ENCODE measurements around the gene TICAM1. TPM values are rescaled to one million over a fixed set of nuclear protein-coding genes. Genes with fewer than 3 reads are reported as not detected.

TICAM1 gene
- total and polyA plus RNA-seq, 2 of the 8 experiments (the other 6 are each of a cell fraction or from before 2014, with no cell fraction given) = 0.41 to 0.65 TPM

- TF ChIP-seq CHD7 (IDR thresholded peaks at IDR 0.05; ENCODE audit: insufficient replicate concordance, low read length) = no peak
- TF ChIP-seq BACH1 (IDR thresholded peaks at IDR 0.05; ENCODE audit: low read length) = no peak
- no peak for TF ChIP-seq USF2 (IDR thresholded peaks at IDR 0.05; ENCODE audit: low read length)
- no peak for TF ChIP-seq MAX (IDR thresholded peaks at IDR 0.05)
- TF ChIP-seq NANOG (IDR thresholded peaks at IDR 0.05; ENCODE audit: insufficient read depth, low read depth, low read length, poor library complexity, severe bottlenecking) = no peak
- TF ChIP-seq HDAC6 (IDR thresholded peaks at IDR 0.05; ENCODE audit: low read depth, low read length) = no peak
- no peak for TF ChIP-seq TAF7 (optimal IDR thresholded peaks at IDR 0.05; ENCODE audit: borderline replicate concordance, low read depth, low read length)
- TF ChIP-seq SP4 (IDR thresholded peaks at IDR 0.05; ENCODE audit: low read length) = no peak
- TF ChIP-seq CREB1 (IDR thresholded peaks at IDR 0.05) = no peak
These were observed 57.4 kb downstream of the TICAM1 start (continued) for GRCh38 chr19:4774136-4774535.

Data from H1 (cell line).